ENCODE results near the gene COL16A1. TPM values are rescaled to one million over a fixed set of nuclear protein-coding genes. Genes with fewer than 3 reads are reported as not detected.

Gene COL16A1
- total and polyA plus RNA-seq, 2 experiments from 2014 or later, result 90.2 to 127 TPM

DNA sequence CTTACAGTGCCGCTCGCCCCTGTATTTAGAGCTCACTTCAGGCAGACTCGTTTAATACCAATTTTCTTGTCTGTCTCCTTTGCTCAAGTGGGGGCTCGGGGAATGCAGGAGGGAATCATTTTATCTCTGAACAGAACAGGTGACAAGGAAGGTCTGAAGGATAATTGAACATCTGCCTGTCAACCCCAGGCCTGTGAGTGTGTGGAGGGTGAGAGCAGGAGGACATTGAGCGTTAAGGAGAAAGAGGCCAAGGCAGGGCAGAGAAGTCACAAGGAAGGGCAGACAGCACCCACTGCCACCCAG lies 49.4 kb downstream of the COL16A1 start:
- TF ChIP-seq, protein P1, sequence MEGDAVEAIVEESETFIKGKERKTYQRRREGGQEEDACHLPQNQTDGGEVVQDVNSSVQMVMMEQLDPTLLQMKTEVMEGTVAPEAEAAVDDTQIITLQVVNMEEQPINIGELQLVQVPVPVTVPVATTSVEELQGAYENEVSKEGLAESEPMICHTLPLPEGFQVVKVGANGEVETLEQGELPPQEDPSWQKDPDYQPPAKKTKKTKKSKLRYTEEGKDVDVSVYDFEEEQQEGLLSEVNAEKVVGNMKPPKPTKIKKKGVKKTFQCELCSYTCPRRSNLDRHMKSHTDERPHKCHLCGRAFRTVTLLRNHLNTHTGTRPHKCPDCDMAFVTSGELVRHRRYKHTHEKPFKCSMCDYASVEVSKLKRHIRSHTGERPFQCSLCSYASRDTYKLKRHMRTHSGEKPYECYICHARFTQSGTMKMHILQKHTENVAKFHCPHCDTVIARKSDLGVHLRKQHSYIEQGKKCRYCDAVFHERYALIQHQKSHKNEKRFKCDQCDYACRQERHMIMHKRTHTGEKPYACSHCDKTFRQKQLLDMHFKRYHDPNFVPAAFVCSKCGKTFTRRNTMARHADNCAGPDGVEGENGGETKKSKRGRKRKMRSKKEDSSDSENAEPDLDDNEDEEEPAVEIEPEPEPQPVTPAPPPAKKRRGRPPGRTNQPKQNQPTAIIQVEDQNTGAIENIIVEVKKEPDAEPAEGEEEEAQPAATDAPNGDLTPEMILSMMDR (IDR thresholded peaks at IDR 0.05; ENCODE audit: poor library complexity), result no peak
- TF ChIP-seq EZH2 (IDR thresholded peaks at IDR 0.05; ENCODE audit: borderline replicate concordance) (no peak), EZH2phosphoT487 (IDR thresholded peaks at IDR 0.05; ENCODE audit: low read depth, severe bottlenecking, unreplicated experiment) (no peak)

DNA sequence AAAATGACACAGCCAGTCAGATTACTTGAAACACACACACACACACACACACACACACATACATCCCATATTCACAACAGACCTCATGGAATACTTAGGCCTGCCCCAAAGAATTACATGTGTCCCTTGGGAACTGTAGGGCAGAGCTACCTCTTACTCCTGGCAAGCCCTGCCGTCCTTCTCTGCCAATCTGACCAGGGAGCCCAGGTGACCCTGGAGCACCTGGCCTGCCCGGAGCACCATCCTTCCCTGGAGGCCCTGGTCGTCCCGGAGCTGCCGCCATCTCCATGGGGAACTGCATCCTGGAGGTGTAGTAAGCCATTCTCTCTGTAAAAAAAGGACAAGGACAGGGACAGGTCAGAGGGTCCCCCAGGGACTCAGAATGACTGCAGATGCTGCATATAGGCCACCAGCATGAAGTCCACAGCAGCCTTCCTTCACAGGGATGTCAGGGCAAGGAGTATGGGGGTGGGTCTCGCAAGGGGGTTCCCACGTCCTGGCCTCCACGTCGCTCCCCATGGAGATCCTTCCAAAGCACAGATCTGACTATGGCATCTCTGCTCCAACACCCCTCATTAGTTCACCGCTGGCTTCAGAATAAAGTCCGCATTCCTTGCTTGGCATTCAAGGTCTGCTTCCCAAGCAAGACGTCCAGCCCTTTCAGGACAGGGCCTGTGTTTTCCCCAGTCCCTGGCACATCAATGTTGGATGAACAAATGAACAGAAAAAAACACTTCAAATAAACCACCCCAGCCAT lies 49.9 kb downstream of the COL16A1 start:
- H3K9me2 ChIP-seq (replicated peaks; ENCODE audit: insufficient read depth), result no peaks in the 10 kb centered on the region
- no peaks in the 10 kb centered on the region for H3K27me3 ChIP-seq
- no peaks in the 10 kb centered on the region for H3K36me3 ChIP-seq (replicated peaks; ENCODE audit: insufficient read depth, low read depth)
- H3K27ac ChIP-seq, result no peak overlapping the region
- DNase-seq (ENCODE audit: low spot score), result no peak
- no peaks in the 10 kb centered on the region for H3K9me3 ChIP-seq (ENCODE audit: low read depth)
- H3K79me2 ChIP-seq, result no peaks in the 10 kb centered on the region
- 90% methylated on average over 12 of the region's 12 CpGs for WGBS (ENCODE audit: low lambda C conversion rate, missing lambda C conversion rate)
- TF ChIP-seq, protein P1 (IDR thresholded peaks at IDR 0.05; ENCODE audit: poor library complexity), result no peak
- TF ChIP-seq EZH2phosphoT487 (IDR thresholded peaks at IDR 0.05; ENCODE audit: low read depth, severe bottlenecking, unreplicated experiment), result no peak
- TF ChIP-seq EZH2 (IDR thresholded peaks at IDR 0.05; ENCODE audit: borderline replicate concordance), result no peak
- H2AFZ ChIP-seq, result no peak overlapping the region
- no peak overlapping the region for H3K4me3 ChIP-seq
- H3K4me2 ChIP-seq, result no peak overlapping the region
- no peaks in the 10 kb centered on the region for H4K20me1 ChIP-seq (ENCODE audit: insufficient read depth, poor library complexity, severe bottlenecking)
- peaks cover 16% of the 10 kb centered on the region for H3K4me1 ChIP-seq (ENCODE audit: insufficient read depth)

More for the DNA sequence above, 49.4 kb downstream of the COL16A1 start:
- Histone ChIP-seq H3K79me2 (no peaks in the 10 kb centered on the region), H3K27ac (no peak overlapping the region), H2AFZ (no peak overlapping the region), H3K4me1 (ENCODE audit: insufficient read depth) (peaks cover 16% of the 10 kb centered on the region), H3K9me2 (replicated peaks; ENCODE audit: insufficient read depth) (no peaks in the 10 kb centered on the region), H3K27me3 (no peaks in the 10 kb centered on the region), H3K9me3 (ENCODE audit: low read depth) (no peaks in the 10 kb centered on the region), H4K20me1 (ENCODE audit: insufficient read depth, poor library complexity, severe bottlenecking) (no peaks in the 10 kb centered on the region), H3K4me2 (no peak overlapping the region), H3K36me3 (replicated peaks; ENCODE audit: insufficient read depth, low read depth) (no peaks in the 10 kb centered on the region), H3K4me3 (no peak overlapping the region)
- DNase-seq (ENCODE audit: low spot score), result no peak
- WGBS (ENCODE audit: low lambda C conversion rate, missing lambda C conversion rate), result 94% methylated on average over 5 of the region's 5 CpGs

DNA sequence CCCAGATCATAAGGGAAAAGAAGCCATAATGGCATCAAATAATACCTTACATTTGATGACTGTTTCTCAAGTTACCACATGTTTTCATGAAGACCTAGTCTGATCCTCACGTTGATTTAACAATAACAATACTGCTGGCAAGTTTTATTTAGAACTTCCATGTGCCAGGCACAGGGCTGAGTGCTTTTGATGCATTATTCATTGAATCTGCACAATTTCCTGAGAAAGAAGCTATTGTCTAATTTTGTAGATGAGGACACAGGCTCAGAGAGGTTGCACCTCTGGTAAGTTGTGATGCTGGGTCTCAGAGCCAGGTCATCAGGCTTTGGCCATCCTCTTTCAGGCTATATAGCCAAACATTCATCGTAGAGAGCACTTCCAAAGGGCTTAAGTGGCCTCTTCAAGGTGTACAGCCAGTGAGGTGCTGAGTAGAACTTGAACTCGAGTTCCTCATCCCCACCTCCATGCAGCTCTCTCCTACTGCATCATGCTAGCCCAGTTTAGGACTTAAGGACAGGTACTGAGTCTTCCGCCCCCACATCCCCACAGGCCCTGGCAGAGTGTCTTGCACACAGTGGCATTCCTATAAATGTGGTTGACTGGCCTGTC lies 50.8 kb downstream of the COL16A1 start:
- Histone ChIP-seq H2AFZ (no peak overlapping the region), H3K27ac (no peak overlapping the region), H3K27me3 (no peaks in the 10 kb centered on the region), H4K20me1 (ENCODE audit: insufficient read depth, poor library complexity, severe bottlenecking) (no peaks in the 10 kb centered on the region), H3K9me2 (replicated peaks; ENCODE audit: insufficient read depth) (no peaks in the 10 kb centered on the region), H3K36me3 (replicated peaks; ENCODE audit: insufficient read depth, low read depth) (no peaks in the 10 kb centered on the region), H3K4me3 (no peak overlapping the region), H3K9me3 (ENCODE audit: low read depth) (no peaks in the 10 kb centered on the region), H3K4me1 (ENCODE audit: insufficient read depth) (peaks cover 16% of the 10 kb centered on the region), H3K4me2 (no peak overlapping the region), H3K79me2 (no peaks in the 10 kb centered on the region)
- 87% methylated on average over 4 of the region's 4 CpGs for WGBS (ENCODE audit: low lambda C conversion rate, missing lambda C conversion rate)
- DNase-seq (ENCODE audit: low spot score), result no peak
- TF ChIP-seq EZH2phosphoT487 (IDR thresholded peaks at IDR 0.05; ENCODE audit: low read depth, severe bottlenecking, unreplicated experiment), result no peak
- TF ChIP-seq, protein P1 (IDR thresholded peaks at IDR 0.05; ENCODE audit: poor library complexity), result no peak
- TF ChIP-seq EZH2 (IDR thresholded peaks at IDR 0.05; ENCODE audit: borderline replicate concordance), result no peak

Measured in hepatocyte (in vitro differentiated cells).